Measurements from ENCODE around the gene ARHGAP12.
A peak's percentile ranks its signal among the peaks of the same experiment; 100 is the strongest.

The ARHGAP12 gene

DNA sequence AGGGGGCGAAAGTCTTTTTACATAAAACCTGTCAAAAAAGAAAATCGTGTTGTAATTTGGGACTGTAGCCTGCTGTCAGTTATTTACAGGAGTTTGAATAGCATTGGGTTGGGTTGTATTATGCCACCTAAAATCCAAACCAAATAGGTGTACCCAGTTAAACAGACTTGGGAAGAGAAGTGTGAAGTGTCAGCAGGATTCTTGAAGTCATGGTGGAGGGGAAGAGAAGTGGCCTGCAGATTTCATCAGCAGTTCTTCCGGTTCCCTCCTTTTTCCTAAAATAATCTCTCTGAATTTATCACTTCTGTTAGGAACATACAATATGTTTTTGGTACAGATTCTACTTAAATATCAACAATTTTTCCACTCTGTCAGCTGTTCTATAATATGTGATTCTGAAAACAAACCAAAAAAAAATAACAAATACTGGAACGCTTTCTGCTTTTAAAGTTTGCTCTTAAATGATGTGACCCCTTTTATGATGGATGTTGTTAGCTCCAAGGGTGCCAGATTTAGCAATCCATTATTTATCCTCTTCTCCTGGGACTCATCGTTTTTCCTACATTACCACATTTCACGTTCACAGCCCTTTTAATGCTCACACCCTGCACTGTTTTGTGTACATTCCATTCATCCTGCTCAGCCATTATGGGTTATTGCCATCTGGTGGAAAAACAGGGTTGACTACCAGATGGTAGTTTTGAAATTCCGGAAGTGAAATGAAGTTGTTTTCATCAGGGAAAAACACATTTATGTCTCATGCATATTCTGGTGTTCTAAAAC is 18.7 kb upstream of the ARHGAP12 start:
- Histone ChIP-seq H3K27me3 (ENCODE audit: insufficient read depth, low read length, poor library complexity) (no peaks in the 10 kb centered on the region), H3K9ac (ENCODE audit: low read depth, low read length) (no peak overlapping the region), H3K27ac (ENCODE audit: low read length) (no peak overlapping the region), H3K4me2 (ENCODE audit: insufficient read depth, low read length) (no peak overlapping the region), H3K4me1 (ENCODE audit: insufficient read depth, low read length) (no peaks in the 10 kb centered on the region), H2AFZ (ENCODE audit: low read depth, low read length) (no peak overlapping the region), H4K20me1 (ENCODE audit: insufficient read depth, low read length) (no peaks in the 10 kb centered on the region), H3K36me3 (ENCODE audit: insufficient read depth, low read length) (no peaks in the 10 kb centered on the region), H3K4me3 (ENCODE audit: low read depth in 1 of 2, low read length in 2 of 2) (no peak overlapping the region), H3K9me3 (ENCODE audit: insufficient read depth, low read length, severe bottlenecking) (no peaks in the 10 kb centered on the region), H3K79me2 (ENCODE audit: insufficient read depth, low read length) (no peaks in the 10 kb centered on the region)
- ATAC-seq (ENCODE audit: insufficient read depth, low read depth), result no peak
- TF ChIP-seq, protein P1, sequence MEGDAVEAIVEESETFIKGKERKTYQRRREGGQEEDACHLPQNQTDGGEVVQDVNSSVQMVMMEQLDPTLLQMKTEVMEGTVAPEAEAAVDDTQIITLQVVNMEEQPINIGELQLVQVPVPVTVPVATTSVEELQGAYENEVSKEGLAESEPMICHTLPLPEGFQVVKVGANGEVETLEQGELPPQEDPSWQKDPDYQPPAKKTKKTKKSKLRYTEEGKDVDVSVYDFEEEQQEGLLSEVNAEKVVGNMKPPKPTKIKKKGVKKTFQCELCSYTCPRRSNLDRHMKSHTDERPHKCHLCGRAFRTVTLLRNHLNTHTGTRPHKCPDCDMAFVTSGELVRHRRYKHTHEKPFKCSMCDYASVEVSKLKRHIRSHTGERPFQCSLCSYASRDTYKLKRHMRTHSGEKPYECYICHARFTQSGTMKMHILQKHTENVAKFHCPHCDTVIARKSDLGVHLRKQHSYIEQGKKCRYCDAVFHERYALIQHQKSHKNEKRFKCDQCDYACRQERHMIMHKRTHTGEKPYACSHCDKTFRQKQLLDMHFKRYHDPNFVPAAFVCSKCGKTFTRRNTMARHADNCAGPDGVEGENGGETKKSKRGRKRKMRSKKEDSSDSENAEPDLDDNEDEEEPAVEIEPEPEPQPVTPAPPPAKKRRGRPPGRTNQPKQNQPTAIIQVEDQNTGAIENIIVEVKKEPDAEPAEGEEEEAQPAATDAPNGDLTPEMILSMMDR (IDR thresholded peaks at IDR 0.05; ENCODE audit: borderline replicate concordance, extremely low read depth, low read length, poor library complexity, severe bottlenecking), result peak; percentile 24
- no peak for TF ChIP-seq EZH2 (IDR thresholded peaks at IDR 0.05; ENCODE audit: borderline replicate concordance, low read depth, low read length, severe bottlenecking)
- no peak for DNase-seq

DNA sequence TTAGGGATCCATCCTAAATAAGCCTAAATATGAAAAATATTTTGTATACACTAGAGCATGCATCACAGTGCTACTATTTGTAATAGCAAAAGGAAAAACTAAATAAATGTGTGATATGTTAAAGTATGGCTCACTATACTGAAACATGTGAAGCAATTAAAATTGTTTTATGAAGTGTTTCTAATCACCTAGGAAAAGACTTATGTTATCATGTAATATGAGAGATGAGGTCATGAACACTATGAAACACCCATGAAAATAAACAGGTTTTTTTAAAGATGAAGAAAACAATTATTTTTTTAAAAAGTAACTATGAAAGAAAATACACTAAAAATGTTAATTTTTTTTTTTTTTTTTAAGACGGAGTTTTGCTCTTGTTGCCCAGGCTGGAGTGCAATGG is 16.8 kb upstream of the ARHGAP12 start:
- Histone ChIP-seq H3K9me3 (ENCODE audit: insufficient read depth, low read length, severe bottlenecking) (no peaks in the 10 kb centered on the region), H3K4me1 (ENCODE audit: insufficient read depth, low read length) (no peaks in the 10 kb centered on the region)

DNA sequence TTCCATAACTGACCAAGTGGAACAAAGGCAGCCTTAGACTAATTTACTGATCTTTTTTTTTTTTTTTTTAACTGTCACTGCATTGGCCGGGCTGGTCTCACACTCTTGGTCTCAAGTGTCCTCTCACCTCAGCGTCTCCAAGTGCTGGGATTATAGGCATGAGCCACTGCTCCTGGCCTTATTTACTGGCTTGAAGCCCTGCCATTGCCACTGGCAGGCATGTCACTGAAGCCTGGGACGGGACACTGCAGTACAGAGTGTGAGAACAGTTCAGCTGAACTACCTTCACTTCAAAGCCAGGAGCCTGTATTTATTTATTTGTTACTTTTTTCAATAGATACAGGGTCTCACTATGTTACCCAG is 15.4 kb upstream of the ARHGAP12 start:
- Histone ChIP-seq H4K20me1 (ENCODE audit: insufficient read depth, low read length) (no peaks in the 10 kb centered on the region), H3K27me3 (ENCODE audit: insufficient read depth, low read length, poor library complexity) (no peaks in the 10 kb centered on the region), H3K9ac (ENCODE audit: low read depth, low read length) (no peak overlapping the region), H3K4me1 (ENCODE audit: insufficient read depth, low read length) (no peaks in the 10 kb centered on the region), H3K4me2 (ENCODE audit: insufficient read depth, low read length) (no peak overlapping the region), H3K36me3 (ENCODE audit: insufficient read depth, low read length) (no peaks in the 10 kb centered on the region), H3K79me2 (ENCODE audit: insufficient read depth, low read length) (no peaks in the 10 kb centered on the region), H3K27ac (ENCODE audit: low read length) (no peak overlapping the region), H3K9me3 (ENCODE audit: insufficient read depth, low read length, severe bottlenecking) (no peaks in the 10 kb centered on the region), H2AFZ (ENCODE audit: low read depth, low read length) (no peak overlapping the region), H3K4me3 (ENCODE audit: low read depth in 1 of 2, low read length in 2 of 2) (no peak overlapping the region)
- TF ChIP-seq, protein P1 (IDR thresholded peaks at IDR 0.05; ENCODE audit: borderline replicate concordance, extremely low read depth, low read length, poor library complexity, severe bottlenecking), result no peak
- no peak for TF ChIP-seq EZH2 (IDR thresholded peaks at IDR 0.05; ENCODE audit: borderline replicate concordance, low read depth, low read length, severe bottlenecking)
- no peak for ATAC-seq (ENCODE audit: insufficient read depth, low read depth)
- no peak for DNase-seq

More for the DNA sequence above, 16.8 kb upstream of the ARHGAP12 start:
- Histone ChIP-seq H3K4me2 (ENCODE audit: insufficient read depth, low read length) (no peak overlapping the region), H3K36me3 (ENCODE audit: insufficient read depth, low read length) (no peaks in the 10 kb centered on the region), H2AFZ (ENCODE audit: low read depth, low read length) (no peak overlapping the region), H3K9ac (ENCODE audit: low read depth, low read length) (no peak overlapping the region), H3K27me3 (ENCODE audit: insufficient read depth, low read length, poor library complexity) (no peaks in the 10 kb centered on the region), H4K20me1 (ENCODE audit: insufficient read depth, low read length) (no peaks in the 10 kb centered on the region), H3K4me3 (ENCODE audit: low read depth in 1 of 2, low read length in 2 of 2) (no peak overlapping the region), H3K27ac (ENCODE audit: low read length) (no peak overlapping the region), H3K79me2 (ENCODE audit: insufficient read depth, low read length) (no peaks in the 10 kb centered on the region)
- no peak for ATAC-seq (ENCODE audit: insufficient read depth, low read depth)
- TF ChIP-seq EZH2 (IDR thresholded peaks at IDR 0.05; ENCODE audit: borderline replicate concordance, low read depth, low read length, severe bottlenecking), result no peak
- TF ChIP-seq, protein P1 (IDR thresholded peaks at IDR 0.05; ENCODE audit: borderline replicate concordance, extremely low read depth, low read length, poor library complexity, severe bottlenecking), result no peak
- DNase-seq, result no peak

All from DND-41 (cell line).